Loucy (cell line): ENCODE results near the gene ADCY2.
A peak's percentile ranks its signal among the peaks of the same experiment; 100 is the strongest.

Experiments
- H2AFZ ChIP-seq: fragments of 200-600 bp; sonication (generic); 2 replicates; pipeline ENCODE4 v1.6.0; 2016; ENCODE audit warnings: antibody characterized with exemption, mild to moderate bottlenecking, low read length, moderate library complexity
- H3F3A ChIP-seq: fragments of 200-600 bp; 2 replicates; pipeline ENCODE4 v1.6.0; 2016; ENCODE audit warnings: antibody characterized with exemption, low read depth, mild to moderate bottlenecking
- H3K27me3 ChIP-seq: fragments of 200-600 bp; sonication (generic); 2 replicates; pipeline ENCODE4 v1.6.1; 2014; ENCODE audit warnings: low read length, mild to moderate bottlenecking; ENCODE audit not compliant: insufficient read depth, poor library complexity, severe bottlenecking
- H3K36me3 ChIP-seq: fragments of 200-600 bp; sonication (generic); 2 replicates; pipeline ENCODE4 v1.6.1; 2016; ENCODE audit warnings: low read length; ENCODE audit not compliant: insufficient read depth
- H3K4me1 ChIP-seq: fragments of 200-600 bp; sonication (generic); 2 replicates; pipeline ENCODE4 v1.5.1; 2014; ENCODE audit warnings: low read length, mild to moderate bottlenecking; ENCODE audit not compliant: insufficient read depth, poor library complexity, severe bottlenecking
- H3K4me2 ChIP-seq: fragments of 200-600 bp; sonication (generic); 2 replicates; pipeline ENCODE4 v1.6.0; 2014; ENCODE audit warnings: antibody characterized with exemption, low read length, low read depth, mild to moderate bottlenecking; ENCODE audit not compliant: poor library complexity, severe bottlenecking
- H3K4me3 ChIP-seq: fragments of 200-600 bp; sonication (generic); 2 replicates; pipeline ENCODE4 v1.5.1; 2014; ENCODE audit warnings: low read length, mild to moderate bottlenecking, mixed read lengths; ENCODE audit not compliant: poor library complexity, severe bottlenecking
- H3K79me2 ChIP-seq: fragments of 200-600 bp; sonication (generic); 2 replicates; pipeline ENCODE4 v1.6.1; 2014; ENCODE audit warnings: low read length; ENCODE audit not compliant: insufficient read depth
- H3K9ac ChIP-seq: fragments of 200-600 bp; sonication (generic); 2 replicates; pipeline ENCODE4 v1.6.0; 2014; ENCODE audit warnings: mild to moderate bottlenecking, low read depth, low read length, moderate library complexity; ENCODE audit not compliant: poor library complexity, severe bottlenecking
- H3K9me2 ChIP-seq: fragments of 200-600 bp; sonication (generic); replicated peaks from 2 replicates; pipeline ENCODE4 v1.6.1; 2016; ENCODE audit warnings: low read depth, low read length, mixed read lengths
- H3K9me3 ChIP-seq: fragments of 200-600 bp; sonication (generic); 2 replicates; pipeline ENCODE4 v1.6.1; 2014; ENCODE audit warnings: mild to moderate bottlenecking, antibody characterized with exemption, low read length, low read depth; ENCODE audit not compliant: insufficient read depth
- H4K20me1 ChIP-seq: fragments of 200-600 bp; sonication (generic); 2 replicates; pipeline ENCODE4 v1.6.0; 2014; ENCODE audit warnings: antibody characterized with exemption, low read length, mild to moderate bottlenecking; ENCODE audit not compliant: insufficient read depth, poor library complexity, severe bottlenecking
- CTCF ChIP-seq: fragments of 200-600 bp; sonication (generic); conservative IDR thresholded peaks from 2 replicates; pipeline ENCODE4 v1.5.1; 2014; ENCODE audit warnings: mild to moderate bottlenecking, antibody characterized with exemption, low read length
- EZH2phosphoT487 ChIP-seq: fragments of 200-600 bp; IDR thresholded peaks from 2 replicates; pipeline ENCODE4 v1.6.1; 2018; ENCODE audit warnings: antibody characterized with exemption, mild to moderate bottlenecking, moderate library complexity, borderline replicate concordance

Gene ADCY2

GRCh38 chr5:7811715-7812114 is 415.8 kb downstream of the ADCY2 start:
- no peak overlapping the region for H3K4me2 ChIP-seq
- no peak for TF ChIP-seq CTCF
- no peak for TF ChIP-seq EZH2phosphoT487
- H3K9me3 ChIP-seq: no peaks in the 10 kb centered on the region
- no peaks in the 10 kb centered on the region for H3K79me2 ChIP-seq
- H3K27me3 ChIP-seq: no peaks in the 10 kb centered on the region
- peaks cover 29% of the 10 kb centered on the region for H3K4me1 ChIP-seq
- no peaks in the 10 kb centered on the region for H3K9me2 ChIP-seq
- H3F3A ChIP-seq: no peaks in the 10 kb centered on the region
- no peak overlapping the region for H3K9ac ChIP-seq
- no peak overlapping the region for H3K4me3 ChIP-seq
- H3K36me3 ChIP-seq: no peaks in the 10 kb centered on the region
- H2AFZ ChIP-seq: peak overlapping the region; percentile 69
- H4K20me1 ChIP-seq: no peaks in the 10 kb centered on the region

- peaks cover 30% of the 10 kb centered on the region for H3K4me1 ChIP-seq
- H3K4me3 ChIP-seq: no peak overlapping the region
- H3K9me3 ChIP-seq: no peaks in the 10 kb centered on the region
- H3K27me3 ChIP-seq: no peaks in the 10 kb centered on the region
- H2AFZ ChIP-seq: no peak overlapping the region
- H3K4me2 ChIP-seq: no peak overlapping the region
- no peaks in the 10 kb centered on the region for H3K36me3 ChIP-seq
- H3F3A ChIP-seq: no peaks in the 10 kb centered on the region
- no peaks in the 10 kb centered on the region for H4K20me1 ChIP-seq
- no peaks in the 10 kb centered on the region for H3K9me2 ChIP-seq
- TF ChIP-seq EZH2phosphoT487: no peak
- no peak for TF ChIP-seq CTCF
- H3K9ac ChIP-seq: no peak overlapping the region
- H3K79me2 ChIP-seq: no peaks in the 10 kb centered on the region
Observed at GRCh38 chr5:7813007-7813406, 417.1 kb downstream of the ADCY2 start.

GRCh38 chr5:7813576-7813975 is 417.6 kb downstream of the ADCY2 start:
- TF ChIP-seq EZH2phosphoT487: no peak
- TF ChIP-seq CTCF: no peak
- H3K27me3 ChIP-seq: no peaks in the 10 kb centered on the region
- no peaks in the 10 kb centered on the region for H3K79me2 ChIP-seq
- peaks cover 30% of the 10 kb centered on the region for H3K4me1 ChIP-seq
- H3K9me3 ChIP-seq: no peaks in the 10 kb centered on the region
- no peaks in the 10 kb centered on the region for H3K36me3 ChIP-seq
- H3K4me3 ChIP-seq: no peak overlapping the region
- no peaks in the 10 kb centered on the region for H4K20me1 ChIP-seq
- no peaks in the 10 kb centered on the region for H3K9me2 ChIP-seq
- no peaks in the 10 kb centered on the region for H3F3A ChIP-seq
- H3K4me2 ChIP-seq: no peak overlapping the region
- no peak overlapping the region for H3K9ac ChIP-seq
- H2AFZ ChIP-seq: no peak overlapping the region
